ES-I3 (cell line): ENCODE results near the gene C1orf216.
A peak's percentile ranks its signal among the peaks of the same experiment; 100 is the strongest.

Source experiments
- H3K36me3 ChIP-seq: 2 replicates; pipeline ENCODE4 v1.6.1; 2013; ENCODE audit warnings: mild to moderate bottlenecking, low read length, control low read depth, moderate library complexity; ENCODE audit not compliant: insufficient read depth
- H3K4me1 ChIP-seq: 2 replicates; pipeline ENCODE4 v1.6.1; 2013; ENCODE audit warnings: mild to moderate bottlenecking, control low read depth, low read length; ENCODE audit not compliant: insufficient read depth
- H3K9ac ChIP-seq: 2 replicates; pipeline ENCODE4 v1.6.1; 2013; ENCODE audit warnings: low read depth, mild to moderate bottlenecking, low read length, moderate library complexity
- H3K9me3 ChIP-seq: 2 replicates; pipeline ENCODE4 v1.6.1; 2013; ENCODE audit warnings: mild to moderate bottlenecking, low read length, moderate library complexity; ENCODE audit not compliant: control insufficient read depth, insufficient read depth

C1orf216 gene, protein sequence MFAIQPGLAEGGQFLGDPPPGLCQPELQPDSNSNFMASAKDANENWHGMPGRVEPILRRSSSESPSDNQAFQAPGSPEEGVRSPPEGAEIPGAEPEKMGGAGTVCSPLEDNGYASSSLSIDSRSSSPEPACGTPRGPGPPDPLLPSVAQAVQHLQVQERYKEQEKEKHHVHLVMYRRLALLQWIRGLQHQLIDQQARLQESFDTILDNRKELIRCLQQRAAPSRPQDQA

DNA sequence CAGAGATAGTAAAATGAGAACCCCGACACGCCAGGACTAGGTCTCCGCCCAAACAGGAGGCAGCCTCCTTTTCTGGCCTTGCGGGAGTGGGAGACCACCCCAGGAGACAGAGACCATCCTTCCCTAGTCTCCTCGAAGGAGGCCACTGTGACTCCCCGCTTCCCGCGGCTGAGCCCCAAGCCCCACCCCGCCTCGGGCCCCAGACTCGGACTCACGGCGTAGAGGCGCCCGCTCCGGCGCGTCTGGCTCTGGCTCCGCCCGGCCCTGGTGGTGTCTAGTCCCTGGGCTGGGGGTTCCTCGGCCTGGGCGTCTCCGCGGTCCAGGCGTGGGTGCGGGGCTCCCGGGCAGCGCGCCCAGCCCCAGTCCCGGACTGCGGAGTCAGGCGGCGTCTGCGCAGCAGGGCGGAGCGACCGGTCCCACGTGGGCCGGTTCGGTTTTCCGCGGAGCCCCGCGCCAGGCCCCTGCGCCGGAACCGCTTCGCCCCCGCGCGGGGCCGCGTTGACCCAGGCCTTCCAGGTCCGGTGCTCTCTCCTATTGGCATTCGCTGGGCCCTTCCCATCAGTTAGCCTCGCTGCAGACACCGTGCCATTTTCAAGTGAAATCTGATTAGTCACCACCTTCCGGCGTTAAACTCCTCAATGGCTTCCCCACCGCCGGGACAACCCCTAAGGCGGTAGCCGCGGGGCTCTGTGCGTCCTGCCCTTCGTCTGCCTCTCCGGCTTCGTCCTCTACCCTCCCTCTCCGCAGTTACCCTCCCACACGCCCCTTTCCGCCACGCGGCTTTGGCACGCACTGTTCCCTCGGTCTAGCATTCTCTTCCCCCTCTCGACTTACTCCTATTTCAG is at the start of gene C1orf216:
C1orf216 (minus strand) TSS at position 393 of the 845 bp plus-strand sequence. CDS start 2,563 bp downstream, outside the sequence.
- peak within 1 kb of the TSS; percentile 75 for H3K9ac ChIP-seq
- H3K9me3 ChIP-seq, result no peaks in the 10 kb centered on the region
- H3K36me3 ChIP-seq, result peaks cover 3% of the 10 kb centered on the region; the same call in 1 of the 2 replicates
- H3K4me1 ChIP-seq, result 0 out of 2 replicates have a peak, but pooled peaks cover 5% of the 10 kb centered on the region

- Histone ChIP-seq H3K9ac (no peak overlapping the region), H3K36me3 (peaks cover 12% of the 10 kb centered on the region; the same call in 1 of the 2 replicates), H3K4me1 (no peaks in the 10 kb centered on the region), H3K9me3 (no peaks in the 10 kb centered on the region)
Measured at GRCh38 chr1:35764283-35764682, 45.6 kb upstream of the C1orf216 start.

- Histone ChIP-seq H3K36me3 (peaks cover 12% of the 10 kb centered on the region; the same call in 1 of the 2 replicates), H3K9me3 (no peaks in the 10 kb centered on the region), H3K9ac (no peak overlapping the region), H3K4me1 (no peaks in the 10 kb centered on the region)
Measured at GRCh38 chr1:35763201-35763600, 44.5 kb upstream of the C1orf216 start.

DNA sequence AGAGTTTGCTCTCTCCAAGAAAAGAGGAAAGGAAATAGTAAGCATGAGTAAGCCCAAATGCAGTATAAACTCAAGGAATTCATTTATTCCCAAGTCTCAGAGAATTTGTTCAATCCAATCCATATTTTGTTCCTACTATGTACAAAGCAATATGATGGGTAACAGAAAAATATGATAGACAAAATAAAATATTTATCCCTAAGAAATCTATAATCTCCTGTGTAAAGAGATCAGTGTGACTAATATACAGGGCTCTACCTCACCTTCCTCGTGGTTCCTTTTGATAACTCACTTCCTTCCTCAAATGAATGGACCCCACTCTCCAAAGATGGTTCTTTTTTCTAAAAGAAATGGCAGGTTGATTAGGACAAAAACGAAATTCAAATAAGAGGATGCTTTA is 43.5 kb upstream of the C1orf216 start:
- Histone ChIP-seq H3K36me3 (peaks cover 15% of the 10 kb centered on the region), H3K9me3 (no peaks in the 10 kb centered on the region), H3K4me1 (no peaks in the 10 kb centered on the region), H3K9ac (no peak overlapping the region)

- Histone ChIP-seq H3K9ac (no peak overlapping the region), H3K9me3 (no peaks in the 10 kb centered on the region), H3K36me3 (peaks cover 15% of the 10 kb centered on the region), H3K4me1 (no peaks in the 10 kb centered on the region)
Measured at GRCh38 chr1:35756064-35756463, 37.4 kb upstream of the C1orf216 start.

DNA sequence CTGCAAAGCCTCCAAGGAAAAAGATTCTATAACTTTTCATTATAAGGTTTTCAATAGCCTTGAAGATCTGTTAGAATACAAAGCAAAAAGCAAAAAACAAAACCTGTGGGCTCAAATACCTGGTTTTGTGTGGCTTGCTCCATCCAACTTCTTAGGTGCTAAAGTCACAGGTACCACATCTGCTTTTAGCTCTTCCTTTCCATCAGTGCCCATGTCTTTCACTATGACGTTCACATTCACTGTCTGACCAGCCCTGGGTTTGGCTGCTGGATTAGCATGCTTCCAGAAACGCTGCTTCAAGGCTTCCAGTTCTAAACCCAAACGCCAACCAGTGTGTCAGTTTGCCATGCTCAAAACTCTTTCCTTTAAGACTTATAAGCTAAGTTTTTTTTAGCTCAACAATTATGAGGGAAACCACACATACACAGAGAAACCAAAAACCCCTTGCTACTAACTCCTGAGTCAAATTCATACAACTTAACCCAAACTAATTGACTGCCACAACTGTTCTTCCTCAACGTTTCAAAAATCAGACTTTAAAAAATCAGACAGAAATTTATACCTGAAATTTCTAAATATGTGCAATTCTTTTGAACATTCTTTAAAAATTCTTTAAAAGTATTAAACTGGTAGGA is 35.1 kb upstream of the C1orf216 start:
- peaks cover 15% of the 10 kb centered on the region for H3K36me3 ChIP-seq
- no peaks in the 10 kb centered on the region for H3K9me3 ChIP-seq
- no peaks in the 10 kb centered on the region for H3K4me1 ChIP-seq
- no peak overlapping the region for H3K9ac ChIP-seq

GRCh38 chr1:35748326-35748725 is 29.6 kb upstream of the C1orf216 start:
- H3K4me1 ChIP-seq, result no peaks in the 10 kb centered on the region
- H3K9ac ChIP-seq, result no peak overlapping the region
- H3K9me3 ChIP-seq, result no peaks in the 10 kb centered on the region
- peaks cover 24% of the 10 kb centered on the region for H3K36me3 ChIP-seq

GRCh38 chr1:35745124-35745730 is 26.5 kb upstream of the C1orf216 start:
- Histone ChIP-seq H3K9me3 (no peaks in the 10 kb centered on the region), H3K36me3 (peaks cover 25% of the 10 kb centered on the region), H3K4me1 (no peaks in the 10 kb centered on the region), H3K9ac (no peak overlapping the region)

DNA sequence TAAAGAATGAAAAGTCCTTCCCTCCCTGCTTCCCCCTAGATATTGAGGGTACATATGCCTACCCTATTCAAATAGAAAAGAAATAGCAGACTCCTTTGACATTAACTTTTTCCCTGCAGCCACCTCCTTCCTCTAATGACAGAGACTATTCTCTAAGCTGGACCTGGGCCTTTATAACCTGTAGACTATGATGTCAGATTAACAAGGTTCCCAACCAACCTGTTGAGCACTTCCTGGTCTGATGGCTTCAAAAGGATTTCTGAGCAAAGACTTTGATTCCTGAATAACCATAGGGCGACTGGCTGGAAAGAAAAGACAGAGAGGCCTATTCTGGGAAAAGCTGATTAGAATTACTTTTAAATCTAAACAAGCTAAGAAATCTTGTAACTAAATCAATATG is 18.4 kb upstream of the C1orf216 start:
- no peaks in the 10 kb centered on the region for H3K4me1 ChIP-seq
- peaks cover 24% of the 10 kb centered on the region for H3K36me3 ChIP-seq
- H3K9ac ChIP-seq, result no peak overlapping the region
- H3K9me3 ChIP-seq, result no peaks in the 10 kb centered on the region

- peaks cover 3% of the 10 kb centered on the region; the same call in 1 of the 2 replicates for H3K36me3 ChIP-seq
- no peaks in the 10 kb centered on the region for H3K9me3 ChIP-seq
- H3K4me1 ChIP-seq, result no peaks in the 10 kb centered on the region
- H3K9ac ChIP-seq, result no peak overlapping the region
Measured at GRCh38 chr1:35727434-35728040, 8.9 kb upstream of the C1orf216 start.

GRCh38 chr1:35726450-35727433 is 8.1 kb upstream of the C1orf216 start:
- peaks cover 3% of the 10 kb centered on the region; the same call in 1 of the 2 replicates for H3K36me3 ChIP-seq
- no peaks in the 10 kb centered on the region for H3K4me1 ChIP-seq
- H3K9me3 ChIP-seq, result no peaks in the 10 kb centered on the region
- no peak overlapping the region for H3K9ac ChIP-seq

- Histone ChIP-seq H3K36me3 (peaks cover 3% of the 10 kb centered on the region; the same call in 1 of the 2 replicates), H3K4me1 (no peaks in the 10 kb centered on the region), H3K9me3 (no peaks in the 10 kb centered on the region), H3K9ac (no peak overlapping the region)
Measured at GRCh38 chr1:35725596-35725995, 6.9 kb upstream of the C1orf216 start.

DNA sequence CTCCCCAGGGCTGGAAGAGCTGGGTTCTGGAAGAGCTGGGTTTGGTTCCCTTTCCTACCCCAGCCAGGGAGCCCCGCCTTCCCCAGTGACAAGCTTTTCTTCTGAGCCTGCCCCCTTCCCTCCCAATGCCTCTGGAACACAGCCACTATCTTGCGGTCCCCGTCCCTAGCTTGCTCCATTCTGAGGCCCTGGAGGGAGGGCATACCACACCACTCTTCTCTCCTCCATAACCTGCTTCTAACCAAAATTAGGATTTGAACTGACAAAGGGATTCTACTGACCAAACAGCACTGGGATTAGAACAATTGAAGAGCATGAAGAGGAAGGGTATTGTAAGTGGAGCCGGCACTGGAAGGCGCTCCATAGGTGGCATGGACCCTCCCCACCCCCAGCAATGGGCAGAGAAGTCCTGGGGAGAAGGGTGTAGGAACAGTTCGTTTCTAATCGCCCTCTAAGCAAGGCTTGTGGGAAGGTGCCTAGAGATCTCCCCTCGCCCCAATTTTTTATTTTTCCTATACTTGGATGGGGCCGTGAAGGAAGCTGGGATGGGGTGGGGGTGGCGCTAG is 690 bp downstream of the C1orf216 start:
- Histone ChIP-seq H3K36me3 (no peaks in the 10 kb centered on the region), H3K9me3 (no peaks in the 10 kb centered on the region), H3K4me1 (0 out of 2 replicates have a peak, but pooled peaks cover 5% of the 10 kb centered on the region), H3K9ac (peak overlapping the region; percentile 75)
